ENCODE measurements around the gene RNF144A. TPM values are rescaled to one million over a fixed set of nuclear protein-coding genes. Genes with fewer than 3 reads are reported as not detected.

The RNF144A gene
- total and polyA plus RNA-seq, 10 of the 15 experiments (the other 5 are each of a cell fraction or from before 2014, with no cell fraction given), result 0.02 to 12.1 (median 0.48) TPM; not detected in 1

- Histone ChIP-seq H3K27me3 (replicated peaks in 1 of 2; ENCODE audit: control insufficient read depth in 2 of 2, insufficient read depth in 2 of 2, low read length in 1 of 2) (no peaks in the 10 kb centered on the region; a peak in 1 of 4 replicates), H3K36me3 (ENCODE audit: control insufficient read depth in 2 of 2, insufficient read depth in 2 of 2, low read length in 1 of 2) (no peaks in the 10 kb centered on the region), H3K27ac (ENCODE audit: control insufficient read depth, insufficient read depth) (no peak overlapping the region), H3K4me3 (no peak overlapping the region), H3K9ac (ENCODE audit: control insufficient read depth, insufficient read depth, low read length) (no peak overlapping the region), H3K9me3 (replicated peaks; ENCODE audit: control insufficient read depth, insufficient read depth, low read length) (no peaks in the 10 kb centered on the region), H3K79me2 (ENCODE audit: control insufficient read depth, insufficient read depth, low read length) (no peaks in the 10 kb centered on the region), H2AFZ (ENCODE audit: control insufficient read depth, low read depth, low read length) (no peak overlapping the region), H3K4me2 (ENCODE audit: control insufficient read depth, insufficient read depth) (no peak overlapping the region), H4K20me1 (ENCODE audit: control insufficient read depth, insufficient read depth) (no peaks in the 10 kb centered on the region), H3K4me1 (ENCODE audit: control insufficient read depth, insufficient read depth, low read length) (peaks cover 11% of the 10 kb centered on the region)
- peak; percentile 16 for DNase-seq (ENCODE audit: low read depth, low spot score)
- POLR2A ChIA-PET, result no interaction called here
- 47% methylated on average over 24 of the region's 24 CpGs for WGBS (ENCODE audit: insufficient coverage, insufficient replicate concordance, low lambda C conversion rate, missing lambda C conversion rate)
- intact Hi-C loops (cut with micrococcal nuclease; ENCODE audit: unreplicated experiment) (no loop called here), in situ Hi-C loops (cut with MboI) (no loop called here)
- peak; percentile 69 for FAIRE-seq
- RAD21 ChIA-PET (ENCODE audit: unreplicated experiment), result interaction anchor here (1.0 to 1.4 kb wide), 2 partner anchors 92 to 111 kb away, joined by 3 to 5 read pairs; no protein-coding TSS in a partner anchor
- ATAC-seq, result peak; percentile 76
- SMC1A ChIA-PET (ENCODE audit: uncharacterized antibody, unreplicated experiment), result interaction anchor here (0.9 to 1.4 kb wide), 2 partner anchors 92 to 112 kb away, joined by 3 to 4 read pairs; no protein-coding TSS in a partner anchor
- CTCF ChIA-PET, result interaction anchor here (1.0 to 1.3 kb wide), 2 partner anchors 36 to 85 kb away, joined by 4 to 6 read pairs; no protein-coding TSS in a partner anchor
- no peak for TF ChIP-seq EP300 (IDR thresholded peaks at IDR 0.05; ENCODE audit: borderline replicate concordance in 1 of 2, control insufficient read depth in 1 of 2, low read depth in 2 of 2, low read length in 2 of 2)
- peak; percentile 61 for TF ChIP-seq IKZF1 (conservative IDR thresholded peaks at IDR 0.05)
- TF ChIP-seq IKZF2 (IDR thresholded peaks at IDR 0.05), result peak; percentile 52 to 53; a peak in 2 of 4 replicates
- no peak for TF ChIP-seq MYC (IDR thresholded peaks at IDR 0.05; ENCODE audit: insufficient read depth, insufficient read length, insufficient replicate concordance, low read length, severe bottlenecking)
- no peak for TF ChIP-seq JUND (IDR thresholded peaks at IDR 0.05; ENCODE audit: low read depth, low read length)
- TF ChIP-seq MEF2B (IDR thresholded peaks at IDR 0.05; ENCODE audit: partially characterized antibody, poor library complexity, severe bottlenecking), result peak; percentile 70
- TF ChIP-seq RUNX3 (IDR thresholded peaks at IDR 0.05; ENCODE audit: low read length), result peak; percentile 37
- TF ChIP-seq, protein P1, sequence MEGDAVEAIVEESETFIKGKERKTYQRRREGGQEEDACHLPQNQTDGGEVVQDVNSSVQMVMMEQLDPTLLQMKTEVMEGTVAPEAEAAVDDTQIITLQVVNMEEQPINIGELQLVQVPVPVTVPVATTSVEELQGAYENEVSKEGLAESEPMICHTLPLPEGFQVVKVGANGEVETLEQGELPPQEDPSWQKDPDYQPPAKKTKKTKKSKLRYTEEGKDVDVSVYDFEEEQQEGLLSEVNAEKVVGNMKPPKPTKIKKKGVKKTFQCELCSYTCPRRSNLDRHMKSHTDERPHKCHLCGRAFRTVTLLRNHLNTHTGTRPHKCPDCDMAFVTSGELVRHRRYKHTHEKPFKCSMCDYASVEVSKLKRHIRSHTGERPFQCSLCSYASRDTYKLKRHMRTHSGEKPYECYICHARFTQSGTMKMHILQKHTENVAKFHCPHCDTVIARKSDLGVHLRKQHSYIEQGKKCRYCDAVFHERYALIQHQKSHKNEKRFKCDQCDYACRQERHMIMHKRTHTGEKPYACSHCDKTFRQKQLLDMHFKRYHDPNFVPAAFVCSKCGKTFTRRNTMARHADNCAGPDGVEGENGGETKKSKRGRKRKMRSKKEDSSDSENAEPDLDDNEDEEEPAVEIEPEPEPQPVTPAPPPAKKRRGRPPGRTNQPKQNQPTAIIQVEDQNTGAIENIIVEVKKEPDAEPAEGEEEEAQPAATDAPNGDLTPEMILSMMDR (IDR thresholded peaks at IDR 0.05 in 2 of 3, conservative IDR thresholded peaks at IDR 0.05 in 1 of 3; ENCODE audit: control insufficient read depth in 2 of 3, extremely low read depth in 1 of 3, insufficient read depth in 1 of 3, low read depth in 3 of 3, low read length in 3 of 3), result peak in 2 of 3 experiments; percentile 24 to 26; a peak in 2 of 6 replicates
- no peak for TF ChIP-seq DPF2 (IDR thresholded peaks at IDR 0.05)
- no peak for TF ChIP-seq NFIC (IDR thresholded peaks at IDR 0.05; ENCODE audit: low read depth, low read length)
- BruUV-seq (replicated peaks), result no TSS peak
Observed at GRCh38 chr2:7007846-7008741, 90.9 kb downstream of the RNF144A start.
